Measurements from ENCODE around the gene SYNGR2.
A peak's percentile ranks its signal among the peaks of the same experiment; 100 is the strongest.

SYNGR2 gene, protein sequence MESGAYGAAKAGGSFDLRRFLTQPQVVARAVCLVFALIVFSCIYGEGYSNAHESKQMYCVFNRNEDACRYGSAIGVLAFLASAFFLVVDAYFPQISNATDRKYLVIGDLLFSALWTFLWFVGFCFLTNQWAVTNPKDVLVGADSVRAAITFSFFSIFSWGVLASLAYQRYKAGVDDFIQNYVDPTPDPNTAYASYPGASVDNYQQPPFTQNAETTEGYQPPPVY

DNA sequence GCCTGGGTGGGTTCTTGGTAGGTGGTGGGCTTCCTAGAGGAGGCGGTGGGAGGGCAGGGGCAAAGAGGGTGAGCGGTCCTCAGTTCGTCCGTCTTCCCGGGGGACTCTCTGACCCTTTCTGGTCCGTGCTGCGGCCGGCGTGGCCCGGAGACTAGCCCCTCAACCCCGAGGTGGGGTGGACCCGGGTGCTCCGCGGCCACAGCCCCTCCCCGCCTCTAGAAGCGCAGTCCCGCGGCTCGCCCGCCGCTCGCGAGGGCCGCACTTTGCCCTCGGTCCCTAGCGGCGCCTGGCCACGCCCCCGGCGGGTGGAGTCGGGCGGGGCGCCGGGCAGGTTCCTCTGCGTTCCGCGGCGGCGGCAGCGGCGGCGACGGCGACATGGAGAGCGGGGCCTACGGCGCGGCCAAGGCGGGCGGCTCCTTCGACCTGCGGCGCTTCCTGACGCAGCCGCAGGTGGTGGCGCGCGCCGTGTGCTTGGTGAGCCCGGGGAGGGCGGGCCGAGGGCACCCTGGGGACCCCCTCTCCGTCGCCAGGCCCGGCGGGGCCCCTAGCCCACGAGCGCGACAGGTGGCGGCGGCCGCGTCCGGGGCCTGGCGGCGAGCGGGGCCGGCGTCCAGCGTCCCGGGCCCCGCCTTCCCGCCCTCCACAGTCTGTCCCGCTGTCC, at the start of gene SYNGR2:
Gene SYNGR2 (plus strand): TSS at position 340 of the 661 bp plus-strand sequence. CDS start 36 bp downstream, at position 376.
- DNase-seq (ENCODE audit: low spot score): peak; percentile 88

DNA sequence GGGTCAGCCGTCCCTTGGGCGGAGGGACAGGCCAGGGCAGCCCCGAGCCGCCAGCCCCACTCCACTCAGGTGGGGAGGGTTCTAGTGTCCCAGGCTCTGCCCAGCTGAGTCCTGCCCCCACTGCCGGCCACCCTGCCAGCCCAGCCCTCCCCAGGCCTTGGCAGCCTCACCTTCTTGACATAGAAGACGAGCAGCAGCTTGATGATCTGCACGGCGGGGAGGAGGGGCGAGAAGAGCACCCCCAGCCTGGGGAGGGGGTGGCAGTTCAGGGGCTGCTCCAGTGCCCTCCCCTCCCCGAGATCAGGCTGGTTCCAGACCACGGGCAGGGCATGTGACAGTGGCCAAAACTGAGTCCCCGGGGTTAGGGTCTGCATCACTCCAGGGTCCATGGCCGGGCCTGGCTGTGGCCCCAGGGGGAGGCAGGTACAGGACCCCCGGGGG, 49.6 kb upstream of the SYNGR2 start:
- no peak for DNase-seq (ENCODE audit: low spot score)

DNA sequence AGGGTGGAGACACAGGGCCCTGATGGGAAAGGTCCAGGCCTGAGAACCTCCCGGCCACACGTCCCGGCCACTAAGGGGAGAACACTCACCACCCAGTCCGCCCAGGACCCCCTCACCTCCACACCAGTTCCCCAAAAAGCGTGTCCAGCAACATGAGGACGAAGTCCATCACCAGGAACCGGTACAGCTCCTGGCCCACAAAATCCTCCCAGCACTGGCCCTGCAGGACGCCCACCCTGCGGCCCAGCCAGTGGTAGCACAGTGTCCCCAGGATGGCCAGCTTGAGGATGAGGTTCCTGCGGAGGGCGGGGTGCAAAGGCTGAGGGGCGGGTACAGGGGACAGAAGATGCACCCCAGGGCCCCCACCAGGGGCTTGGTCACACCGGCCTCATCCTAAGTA, 47.8 kb upstream of the SYNGR2 start:
- no peak for DNase-seq (ENCODE audit: low spot score)

DNA sequence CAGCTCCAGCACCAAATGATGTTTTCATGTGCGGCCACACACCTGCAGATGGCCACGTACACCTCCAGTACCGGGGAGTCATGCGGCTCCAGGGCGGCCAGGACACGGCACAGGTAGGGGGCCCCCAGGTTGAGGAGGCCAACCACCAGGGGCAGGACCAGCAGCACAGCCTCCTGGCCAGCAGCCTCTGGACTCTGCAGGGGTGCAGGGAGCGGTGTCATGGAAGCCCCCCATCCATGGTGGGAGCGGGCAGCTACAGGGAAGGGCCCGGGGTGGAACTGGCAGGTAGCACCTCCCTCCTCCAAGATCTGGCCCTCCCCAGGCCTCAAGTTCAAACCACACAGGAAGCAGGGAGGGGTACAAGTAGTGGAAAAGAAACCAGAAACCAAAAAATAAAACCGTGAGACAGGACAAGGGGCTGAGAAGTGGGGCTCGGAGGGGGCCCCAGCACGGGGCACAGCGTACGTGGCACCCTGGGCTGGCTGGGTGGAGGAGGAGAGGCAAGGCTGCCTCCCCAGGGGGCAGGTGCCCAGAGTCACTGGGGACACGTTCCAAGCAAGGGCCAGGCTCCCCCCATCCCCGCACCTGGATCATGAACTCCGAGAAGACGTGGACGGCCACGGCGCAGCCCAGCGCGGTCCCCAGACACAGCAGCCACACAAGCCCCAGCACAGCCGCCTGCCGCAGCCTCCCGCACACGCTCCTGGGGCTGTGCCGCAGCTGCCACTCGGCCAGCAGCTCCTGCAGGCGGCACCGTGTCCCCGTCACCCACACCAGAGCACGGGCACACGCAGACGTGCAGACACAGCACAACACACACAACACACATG, 47.2 kb upstream of the SYNGR2 start:
- DNase-seq (ENCODE audit: low spot score): peak; percentile 71

DNA sequence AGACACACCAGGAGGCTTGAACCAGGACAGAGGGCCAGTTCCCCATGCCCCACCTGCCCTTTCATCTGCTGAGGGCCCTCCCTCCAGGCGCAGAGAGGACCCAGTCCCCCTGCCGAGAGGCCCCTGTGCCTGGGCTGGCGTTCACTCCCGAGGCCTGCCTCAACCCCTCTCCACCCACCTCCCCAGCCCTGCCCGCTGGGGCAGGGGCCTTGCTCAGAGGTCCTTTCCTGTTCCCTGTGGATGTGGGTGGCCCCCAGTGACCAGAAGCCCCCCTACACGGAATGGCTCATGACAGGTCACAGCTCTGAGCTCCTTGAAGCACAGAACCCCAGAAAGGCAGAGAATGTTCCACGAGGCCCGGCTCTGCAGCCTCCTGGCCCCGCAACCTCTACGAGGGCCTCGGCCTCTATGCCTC, 46.6 kb upstream of the SYNGR2 start:
- DNase-seq (ENCODE audit: low spot score): no peak

DNA sequence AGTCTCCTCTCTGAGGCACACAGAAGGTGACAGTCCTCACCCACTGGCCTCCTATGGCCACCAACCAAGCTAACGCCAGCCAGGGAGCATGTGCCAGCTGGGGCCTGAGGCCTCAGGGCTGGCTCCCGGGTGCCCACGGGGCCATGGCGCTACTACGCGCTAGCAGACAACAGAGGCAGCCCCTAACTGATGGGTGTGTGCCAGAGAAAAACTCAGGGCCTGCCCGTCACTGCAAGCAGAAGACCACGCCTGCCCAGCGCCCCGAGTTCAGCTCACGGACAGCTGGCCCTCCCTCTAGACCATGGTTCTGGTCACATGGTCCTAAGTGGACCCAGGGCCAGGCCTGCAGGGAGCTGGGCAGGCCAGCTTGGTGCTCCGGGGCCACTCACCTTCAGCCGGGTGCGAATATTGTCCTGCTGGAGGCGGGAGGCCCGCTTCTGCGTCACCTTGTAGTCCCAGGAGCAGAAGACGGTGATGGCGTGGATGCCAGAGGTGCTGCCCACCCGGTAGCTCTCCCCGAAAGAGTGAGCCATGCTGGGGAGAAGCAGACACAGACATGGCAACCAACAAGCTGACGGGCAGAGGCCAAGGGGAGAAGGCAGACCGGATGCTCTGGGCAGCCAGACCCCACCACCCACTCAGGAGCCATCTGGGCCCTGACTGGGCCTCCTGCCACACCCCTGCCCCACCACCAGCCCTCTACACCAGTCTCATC, 46.0 kb upstream of the SYNGR2 start:
- no peak for DNase-seq (ENCODE audit: low spot score)

DNA sequence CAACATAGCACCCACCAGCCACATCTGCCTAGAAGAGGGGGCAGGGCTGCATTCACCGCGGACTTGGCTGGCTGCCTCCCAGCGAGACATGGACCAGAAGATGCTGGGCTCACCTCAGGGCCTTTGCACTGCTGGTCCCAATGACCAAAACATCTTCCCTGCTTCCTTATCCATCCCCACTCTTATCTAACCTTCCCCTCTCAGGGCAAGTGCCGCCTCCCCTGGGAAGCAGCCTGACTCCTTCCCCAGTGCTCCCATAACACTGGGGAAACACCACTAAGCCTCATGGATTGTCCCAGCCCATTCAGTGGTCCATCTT, 45.5 kb upstream of the SYNGR2 start:
- DNase-seq (ENCODE audit: low spot score): no peak

DNA sequence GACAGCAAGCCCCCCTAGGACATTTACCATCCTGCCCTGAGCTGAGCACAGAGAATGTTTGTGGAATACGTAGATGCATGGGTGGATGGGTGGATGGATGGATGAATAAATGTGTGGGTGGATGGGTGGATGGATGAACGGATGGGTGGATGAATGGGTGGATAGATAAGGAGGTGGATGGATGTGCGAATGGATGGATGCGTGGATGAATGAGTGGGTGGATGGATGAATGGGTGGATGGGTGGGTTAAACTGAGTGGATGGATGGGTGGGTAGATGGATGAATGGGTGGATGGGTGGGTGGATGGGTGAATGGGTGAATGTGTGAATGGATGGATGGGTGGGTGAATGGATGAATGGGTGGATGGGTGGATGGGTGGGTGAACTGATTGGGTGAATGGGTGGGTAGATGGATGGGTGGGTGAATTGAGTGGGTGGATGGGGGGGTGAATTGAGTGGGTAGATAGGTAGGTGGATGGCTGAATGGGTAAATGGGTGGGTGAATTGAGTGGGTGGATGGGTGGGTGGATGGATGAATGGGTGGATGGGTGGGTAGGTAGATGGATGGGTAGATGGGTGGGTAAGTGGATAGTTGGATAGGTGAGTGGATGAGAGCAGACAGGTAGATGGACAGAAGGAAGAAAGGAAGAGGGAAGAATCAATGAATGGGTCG, 45.0 kb upstream of the SYNGR2 start:
- no peak for DNase-seq (ENCODE audit: low spot score)

DNA sequence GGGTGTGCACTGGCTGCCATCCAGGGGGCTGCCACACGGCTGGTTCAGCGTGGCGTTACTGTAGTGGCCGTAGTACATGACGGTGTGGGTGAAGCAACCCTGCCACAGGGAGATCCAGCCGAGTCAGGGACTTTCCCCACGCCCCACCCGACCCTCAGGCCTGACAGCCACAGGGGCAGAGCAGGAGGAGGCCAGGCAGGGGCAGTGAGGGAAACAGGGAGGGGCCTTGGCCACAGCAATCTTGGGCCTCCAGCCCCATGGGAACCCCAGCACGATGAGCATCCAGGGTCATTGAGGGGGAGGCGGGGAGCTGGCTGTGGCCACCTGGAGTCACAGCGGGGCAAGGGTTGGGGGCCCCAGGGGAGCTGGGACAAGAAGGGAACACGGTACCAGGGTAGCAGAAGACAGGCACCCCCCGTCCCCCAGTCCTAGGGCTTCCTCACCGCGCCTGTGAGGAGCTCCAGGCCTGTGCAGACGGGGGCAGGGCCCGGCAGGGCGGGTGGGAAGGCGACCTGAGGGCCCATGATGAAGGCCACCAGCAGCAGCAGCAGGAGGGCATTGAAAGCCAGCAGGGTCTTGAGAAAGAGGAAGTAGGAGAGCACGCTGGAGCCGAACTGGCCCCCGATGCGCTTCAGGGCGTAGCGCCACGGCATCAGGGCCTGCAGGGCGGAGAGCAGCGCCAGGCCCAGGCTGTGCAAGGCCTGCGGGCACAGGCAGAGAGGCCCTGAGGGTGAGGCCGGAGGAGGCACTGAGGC, 44.1 kb upstream of the SYNGR2 start:
- no peak for DNase-seq (ENCODE audit: low spot score)

DNA sequence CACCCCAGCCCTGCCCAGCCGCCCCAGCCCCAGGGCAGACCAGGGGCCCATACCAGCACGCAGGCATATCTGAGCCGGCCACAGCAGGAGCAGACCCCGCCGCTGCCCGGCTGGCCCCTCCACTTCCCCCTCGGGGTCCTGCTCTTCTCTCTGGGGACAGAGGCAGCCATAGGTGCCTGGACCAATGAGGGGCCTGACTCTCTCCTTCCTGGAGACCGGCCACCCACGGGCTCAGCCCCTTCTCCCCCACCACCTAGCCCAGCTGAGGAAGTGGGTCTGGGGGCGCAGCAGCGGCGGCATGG, 43.6 kb upstream of the SYNGR2 start:
- DNase-seq (ENCODE audit: low spot score): no peak

DNA sequence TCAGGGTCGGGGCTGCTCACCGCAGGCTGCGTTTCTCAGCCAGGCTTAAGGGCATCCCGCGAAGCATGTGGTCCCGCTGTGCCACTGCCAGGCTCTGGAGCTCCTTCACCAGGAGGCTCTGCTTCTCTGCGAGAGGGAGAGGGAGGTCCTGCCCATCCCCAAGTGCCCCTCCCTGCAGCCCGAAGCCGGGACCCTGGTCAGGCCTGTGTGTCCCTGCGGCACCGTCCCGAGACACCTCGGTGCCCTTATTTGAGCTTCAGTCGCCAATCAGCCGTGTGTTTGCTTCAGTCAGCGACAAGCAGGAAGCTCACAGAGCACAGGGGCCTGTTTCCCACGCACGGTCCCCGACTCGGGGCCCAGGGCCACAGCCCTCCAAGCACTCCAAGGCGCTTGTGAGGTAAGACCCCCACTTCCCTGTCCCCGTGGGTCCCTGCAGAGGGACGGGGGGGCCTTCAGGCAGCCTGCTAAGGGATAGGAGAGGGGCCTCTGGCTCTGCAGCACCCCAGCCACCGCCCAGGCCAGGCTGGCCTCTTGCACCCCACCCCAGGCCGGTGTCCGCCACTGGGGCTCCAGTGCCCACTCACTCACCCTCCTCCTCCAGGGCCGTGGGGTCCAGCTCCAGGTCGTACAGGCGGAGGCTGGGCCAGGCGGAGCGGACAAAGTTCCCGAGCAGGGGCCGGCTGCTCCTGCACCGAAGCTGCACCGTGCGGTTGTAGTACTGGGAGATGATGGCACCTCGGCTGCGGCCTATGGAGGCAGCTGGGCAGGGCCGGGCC, 43.1 kb upstream of the SYNGR2 start:
- no peak for DNase-seq (ENCODE audit: low spot score)

DNA sequence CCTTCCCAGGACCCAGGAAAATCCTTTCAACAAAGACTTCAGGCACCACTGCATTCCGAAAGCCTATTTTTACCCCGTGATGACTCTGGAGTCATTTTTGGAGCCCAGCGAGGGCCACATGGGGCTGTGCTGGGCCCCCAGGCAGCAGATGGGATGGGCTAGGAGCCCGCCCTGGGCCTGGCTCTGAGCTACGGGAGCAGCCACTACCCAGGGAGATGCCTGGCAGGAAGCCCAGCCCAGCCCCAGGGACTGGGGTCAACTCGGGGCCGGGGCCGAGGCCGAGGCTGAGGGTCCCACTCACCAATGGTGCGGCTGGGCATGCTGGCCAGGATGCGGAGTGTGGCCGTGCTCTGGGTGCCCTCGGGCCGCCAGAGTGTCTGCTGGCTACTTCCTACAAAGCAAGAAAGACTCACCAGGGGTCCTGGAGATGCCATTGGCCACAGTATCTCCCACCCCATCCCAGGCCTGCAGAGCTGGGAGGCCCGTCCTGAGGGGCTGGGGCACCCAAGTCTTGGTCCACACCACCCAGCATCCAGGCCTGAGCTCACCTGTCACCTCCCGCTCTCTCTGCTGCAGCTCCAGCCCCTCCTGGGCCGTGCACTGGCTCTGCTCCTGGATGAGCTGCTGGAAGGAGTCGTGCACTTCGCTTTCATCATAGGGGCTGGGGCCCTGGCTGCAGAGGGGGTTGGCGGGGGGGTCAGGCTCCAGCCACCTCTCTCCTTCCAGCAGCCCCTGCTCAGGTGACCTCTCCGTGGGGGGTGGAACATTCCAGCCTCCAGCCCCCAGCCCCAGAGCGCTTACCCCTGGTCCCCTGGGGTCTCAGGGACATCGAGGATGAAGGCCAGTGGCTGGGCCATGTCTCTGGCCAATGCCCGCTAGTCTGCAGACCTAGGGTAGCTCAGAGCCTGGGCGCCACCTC, 42.1 kb upstream of the SYNGR2 start:
- no peak for DNase-seq (ENCODE audit: low spot score)

DNA sequence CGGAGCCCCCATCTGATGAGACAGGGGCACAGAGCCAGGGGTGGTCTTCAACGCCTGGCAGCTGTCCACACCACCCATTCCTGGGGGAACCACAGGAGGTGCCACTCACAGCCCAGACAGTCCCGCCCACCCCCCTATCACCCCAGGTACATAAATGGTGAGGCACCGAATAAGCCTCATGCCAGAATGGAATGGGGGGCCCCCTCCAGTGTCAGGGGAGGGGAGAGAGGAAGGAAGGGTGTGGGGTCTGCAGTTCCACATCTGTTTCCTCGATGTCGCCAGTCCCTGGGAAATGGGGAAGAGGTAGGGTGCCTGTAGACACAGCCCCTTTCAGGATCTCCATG, 41.5 kb upstream of the SYNGR2 start:
- DNase-seq (ENCODE audit: low spot score): no peak

DNA sequence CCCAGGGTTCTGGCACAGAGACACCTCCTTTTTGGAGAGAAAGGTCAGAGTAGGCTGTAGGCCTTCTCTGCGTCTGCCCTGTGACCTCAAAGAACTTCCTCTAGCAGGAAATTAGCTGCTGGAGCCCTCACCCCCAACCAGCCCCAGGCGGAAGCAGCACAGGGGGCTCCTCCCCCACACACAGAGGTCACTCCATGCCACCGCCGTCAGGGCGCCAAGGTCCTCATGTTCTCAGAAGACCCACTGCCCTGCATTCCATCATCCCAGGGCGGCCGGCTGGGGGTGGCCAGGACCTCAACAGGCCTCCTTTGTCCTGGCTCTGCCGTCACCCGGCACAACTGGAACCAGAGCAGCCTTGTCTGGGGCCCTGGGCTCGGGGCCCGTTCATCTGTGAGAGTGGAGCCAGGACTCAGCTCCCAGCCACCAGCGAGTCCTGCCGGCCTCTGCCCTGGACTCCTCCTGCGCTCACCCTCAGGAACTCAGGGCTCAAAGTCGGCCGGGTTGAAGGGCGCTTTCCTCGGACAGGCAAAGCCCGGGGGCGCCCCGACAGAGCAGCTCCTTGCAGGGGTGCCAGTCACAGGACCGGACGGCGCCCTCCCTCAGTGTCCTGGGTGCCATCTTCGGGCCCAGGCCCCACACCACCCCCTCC, 41.0 kb upstream of the SYNGR2 start:
- peak; percentile 84 for DNase-seq (ENCODE audit: low spot score)

DNA sequence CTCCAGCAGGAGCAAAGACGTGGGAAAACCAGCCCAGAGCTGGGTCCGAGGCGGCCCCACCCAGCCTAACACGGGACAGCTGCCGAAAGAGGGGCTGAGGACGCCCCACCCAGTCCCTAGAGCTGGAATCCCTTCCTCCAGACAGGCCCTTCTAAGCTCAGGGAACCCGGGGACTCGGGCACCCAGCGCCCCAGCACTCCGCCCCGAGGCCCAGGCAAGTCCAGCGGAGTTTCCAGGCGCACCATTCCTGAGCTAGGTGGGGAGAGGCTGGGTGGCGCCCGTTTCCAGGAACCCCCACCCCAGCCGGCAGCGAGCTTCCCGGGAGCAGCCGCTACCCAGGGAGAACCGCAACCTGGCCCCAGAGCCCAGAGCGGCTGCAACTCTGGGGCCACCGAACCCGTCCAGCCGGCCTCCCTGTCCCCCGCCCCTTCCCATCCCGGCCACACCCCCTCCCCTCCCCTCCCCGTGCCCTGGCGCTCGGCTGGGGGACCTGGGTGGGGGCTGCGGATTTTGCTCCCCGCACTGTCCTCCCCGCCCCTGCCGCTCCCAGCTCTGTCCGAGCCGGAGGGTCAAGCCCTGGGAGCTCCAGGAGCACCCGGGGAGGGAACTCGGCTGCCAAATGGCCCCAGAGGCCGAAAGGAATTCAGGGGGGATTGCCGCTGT, 40.4 kb upstream of the SYNGR2 start:
- no peak for DNase-seq (ENCODE audit: low spot score)

DNA sequence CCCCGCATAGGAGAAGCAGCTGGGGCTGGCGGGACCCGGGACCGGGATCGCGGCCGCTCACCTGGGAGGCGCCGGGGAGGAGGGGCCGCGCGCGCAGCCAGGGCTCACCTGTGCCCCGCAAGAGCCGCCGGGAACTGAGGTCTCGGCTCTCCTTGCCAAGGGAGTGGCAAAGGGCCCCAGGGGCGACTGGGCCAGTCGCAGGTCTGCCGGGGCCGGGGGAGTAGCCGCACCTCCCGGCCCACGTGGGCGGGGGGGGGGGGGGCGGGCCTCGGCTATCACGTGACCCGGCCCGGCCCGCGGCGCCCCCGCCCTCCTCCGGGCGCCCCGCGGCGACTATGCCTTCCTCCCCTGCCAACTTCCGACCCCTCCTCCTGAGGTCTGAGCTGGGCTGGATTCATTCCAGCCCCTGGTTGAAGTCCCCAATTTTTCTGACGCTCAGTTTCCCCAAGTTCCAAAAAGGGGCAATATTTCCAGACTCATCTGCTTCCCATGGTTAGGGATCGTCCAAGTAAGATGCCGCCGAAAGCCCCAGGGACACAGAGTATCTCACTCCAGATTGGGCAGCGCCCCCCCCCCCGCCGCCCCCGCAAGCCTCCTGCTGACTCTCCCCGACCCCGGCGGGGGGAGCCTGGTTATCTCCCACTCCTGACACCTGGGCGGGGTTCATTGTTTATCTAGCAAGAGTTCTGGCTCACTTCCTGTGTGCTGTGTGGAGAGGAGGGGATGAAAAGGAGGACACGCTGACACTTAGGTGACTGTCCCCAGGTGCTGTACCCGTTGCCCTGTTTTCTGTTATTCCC, 39.6 kb upstream of the SYNGR2 start, which contains the start of gene TMC6:
Gene TMC6 (minus strand): TSS at position 205 of the 800 bp plus-strand sequence. CDS start 1,923 bp downstream, outside the sequence.
- DNase-seq (ENCODE audit: low spot score): peak; percentile 75

DNA sequence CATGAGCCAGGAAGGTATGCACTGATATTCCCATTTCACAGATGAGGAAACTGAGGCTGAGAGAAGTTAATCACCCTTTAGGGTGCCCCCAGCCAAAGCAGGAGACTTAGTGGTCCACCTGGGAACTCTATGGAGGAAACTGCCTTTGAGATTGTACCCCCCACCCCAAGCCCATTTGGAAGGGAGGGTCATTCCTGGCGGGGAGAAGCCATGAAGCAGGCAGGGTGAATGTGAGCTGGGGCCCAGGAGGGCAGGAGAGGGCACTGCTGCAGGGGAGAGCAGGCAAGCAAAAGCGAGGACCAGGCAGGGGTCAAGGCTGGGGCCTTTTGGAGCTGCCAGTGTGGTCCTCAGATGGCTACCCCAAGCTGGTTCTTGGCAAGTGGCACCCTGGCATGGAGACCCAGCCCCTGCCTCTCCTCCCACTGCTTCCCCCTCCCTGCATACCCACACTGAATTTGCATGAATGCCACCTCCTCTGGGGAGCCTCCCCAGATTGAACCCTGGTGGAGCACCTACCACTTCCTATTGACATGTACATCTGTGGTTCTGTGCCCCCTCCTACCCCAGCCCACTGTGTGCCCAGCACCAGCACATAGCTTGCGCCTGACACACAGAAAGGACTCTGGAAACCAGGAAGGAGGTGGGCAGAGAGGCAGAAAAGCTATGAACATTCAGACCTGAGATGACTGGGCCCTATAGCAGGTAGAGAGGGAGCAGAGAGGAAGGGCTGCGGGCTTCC, 38.9 kb upstream of the SYNGR2 start:
- no peak for DNase-seq (ENCODE audit: low spot score)
